Kidney (tissue), 14 donors: ENCODE data around the gene VPS18. TPM values are rescaled to one million over a fixed set of nuclear protein-coding genes. Genes with fewer than 3 reads are reported as not detected.

Source experiments
- DNase-seq, 5 donors: peaks; one replicate each; pipeline ENCODE4 v3.0.0-alpha.2; 2013 to 2020
- FAIRE-seq: peaks from 2 replicates; lab custom pipeline; 2012; peaks lifted over from hg19 to GRCh38; lab: Jason Lieb, UNC
- H3K27ac ChIP-seq, 2 donors: one replicate each; pipeline ENCODE4 v1.7.0; 2013; ENCODE audit warnings: low read depth in 2 of 2, low read length in 2 of 2, inconsistent platforms in 1 of 2
- H3K27me3 ChIP-seq: one replicate; pipeline ENCODE4 v1.7.1; 2013; ENCODE audit warnings: low read length, inconsistent platforms; ENCODE audit not compliant: control insufficient read depth, insufficient read depth
- H3K36me3 ChIP-seq, 3 donors: one replicate each; pipeline versions ENCODE4 v1.7.0 to v1.7.1; 2013; ENCODE audit warnings: low read length in 3 of 3, control low read depth in 1 of 3, inconsistent platforms in 1 of 3; ENCODE audit not compliant: insufficient read depth in 3 of 3, control insufficient read depth in 2 of 3
- H3K4me1 ChIP-seq, 3 donors: one replicate each; pipeline versions ENCODE4 v1.7.0 to v1.7.1; 2013; ENCODE audit warnings: low read length in 3 of 3, inconsistent platforms in 1 of 3, low read depth in 1 of 3; ENCODE audit not compliant: control insufficient read depth in 2 of 3, insufficient read depth in 2 of 3
- H3K4me3 ChIP-seq, 3 donors: one replicate each; pipeline versions ENCODE4 v1.7.0 to v1.8.1; 2013; ENCODE audit warnings: low read length in 3 of 3, control low read depth in 1 of 3, inconsistent platforms in 1 of 3
- H3K9ac ChIP-seq, 3 donors: one replicate each; pipeline versions ENCODE4 v1.7.0 to v1.7.1; 2013; ENCODE audit warnings: low read length in 3 of 3, control low read depth in 1 of 3, inconsistent platforms in 1 of 3
- H3K9me3 ChIP-seq, 3 donors: one replicate each; pipeline versions ENCODE4 v1.7.0 to v1.7.1; 2013; ENCODE audit warnings: low read length in 3 of 3, control low read depth in 1 of 3, inconsistent platforms in 1 of 3; ENCODE audit not compliant: control insufficient read depth in 2 of 3, insufficient read depth in 1 of 3
- CTCF ChIP-seq: IDR thresholded peaks from 3 replicates; pipeline ENCODE4 v1.5.1; 2012; ENCODE audit warnings: mild to moderate bottlenecking, moderate library complexity, borderline replicate concordance; ENCODE audit not compliant: insufficient read depth; ENCODE audit errors: extremely low read depth
- intact Hi-C: fragments of 100-400 bp; cut with DNase I; formaldehyde crosslinking; loops from one replicate; pipeline ENCODE4 v1.11.1; 2022
- polyA plus RNA-seq: library from polyadenylated mRNA; stranded (reverse); fragments of 350-450 nt; fragmentation: Illumina TruSeq; extraction: RNeasy Lipid Tissue Mini Kit (QIAGEN cat#74804); gene quantifications from one replicate; pipeline ENCODE4 v1.2.3, GENCODE V29; 2014; ENCODE audit warnings: low read depth, low replicate concordance; ENCODE audit not compliant: insufficient read depth
- total RNA-seq: library from RNA; stranded (reverse); fragmentation: NEBNext Ultra II Directional; extraction: Animal tissue kit (Norgen Biotek cat#: 25700); gene quantifications from one replicate; pipeline ENCODE4 v1.2.1, GENCODE V29; 2021
- donor health status: control.
- donor health status: control.
- donor health status: control.
- donor health status: control.
- donor health status: control.
- donor health status: DM: yes; HTN: yes; CAD: no.
- donor health status: Normal renal cell carcinoma (clear cell type).

The VPS18 gene
- total and polyA plus RNA-seq, 2 donors from 2014 or later: 21.9 to 28.1 TPM

GRCh38 chr15:40847223-40847961 is 46.9 kb upstream of the VPS18 start:
- peak overlapping the region; percentile 89 to 93 for H3K27ac ChIP-seq

GRCh38 chr15:40850576-40851112 is 43.6 kb upstream of the VPS18 start:
- TF ChIP-seq CTCF: no peak
- DNase-seq (peak in 1 of 5 donors; percentile 25), FAIRE-seq (no peak)
- peaks cover 2 to 18% (median 18%) of the 10 kb centered on the region in 3 donors for H3K4me1 ChIP-seq
- peaks cover 0 to 22% (median 12%) of the 10 kb centered on the region in 3 donors for H3K36me3 ChIP-seq
- no peak overlapping the region for H3K4me3 ChIP-seq
- no peaks in the 10 kb centered on the region for H3K27me3 ChIP-seq
- intact Hi-C loops: no loop called here
- no peaks in the 10 kb centered on the region for H3K9me3 ChIP-seq
- no peak overlapping the region for H3K27ac ChIP-seq
- no peak overlapping the region for H3K9ac ChIP-seq

More at GRCh38 chr15:40847223-40847961, 46.9 kb upstream of the VPS18 start:
- Histone ChIP-seq H3K4me3 (peak overlapping the region; percentile 3 to 67 (median 36)), H3K9me3 (no peaks in the 10 kb centered on the region), H3K4me1 (peaks cover 2 to 32% (median 26%) of the 10 kb centered on the region in 3 donors), H3K36me3 (peaks cover 0 to 2% (median 0%) of the 10 kb centered on the region in 3 donors), H3K27me3 (no peaks in the 10 kb centered on the region), H3K9ac (peak overlapping the region in 1 of 3 donors; percentile 82)
- FAIRE-seq: no peak
- intact Hi-C loops: no loop called here
- no peak for TF ChIP-seq CTCF
- DNase-seq: peak; percentile 86 to 96 (median 91)

- TF ChIP-seq CTCF: no peak
- H3K9me3 ChIP-seq: no peaks in the 10 kb centered on the region
- peaks cover 0 to 34% (median 19%) of the 10 kb centered on the region in 3 donors for H3K36me3 ChIP-seq
- no peak overlapping the region for H3K9ac ChIP-seq
- peak in 1 of 5 donors; percentile 0 for DNase-seq
- FAIRE-seq: no peak
- no peaks in the 10 kb centered on the region for H3K27me3 ChIP-seq
- H3K27ac ChIP-seq: no peak overlapping the region
- intact Hi-C loops: no loop called here
- no peak overlapping the region for H3K4me3 ChIP-seq
- peaks cover 0 to 5% (median 3%) of the 10 kb centered on the region in 3 donors for H3K4me1 ChIP-seq
Observed at GRCh38 chr15:40852529-40852928, 41.7 kb upstream of the VPS18 start.
